Right lobe of liver (tissue), 6 donors: ENCODE results near the gene ATF4. TPM values are rescaled to one million over a fixed set of nuclear protein-coding genes. Genes with fewer than 3 reads are reported as not detected.

Source experiments
- ATAC-seq, 4 donors: fragments of 200-7000 bp; cut with Tn5 transposase; one replicate each; pipeline ENCODE4 v1.9.1; 2020; ENCODE audit warnings: mild to moderate bottlenecking in 4 of 4, moderate library complexity in 4 of 4
- DNase-seq, 3 donors: peaks; one replicate each; pipeline ENCODE4 v3.0.0-alpha.2; 2020
- H3K27ac ChIP-seq, 3 donors: fragments of 200-600 bp; one replicate each; pipeline ENCODE4 v1.8.0; 2022
- H3K27me3 ChIP-seq, 2 donors: fragments of 200-600 bp; one replicate each; pipeline ENCODE4 v1.8.0; 2022
- H3K36me3 ChIP-seq, 4 donors: fragments of 200-600 bp; sonication (generic) in 1 of 4; one replicate each; pipeline versions ENCODE4 v1.5.1 to v1.8.0; 2017 to 2022; ENCODE audit warnings: control low read depth in 1 of 4
- H3K4me1 ChIP-seq, 4 donors: fragments of 200-600 bp; sonication (generic) in 1 of 4; one replicate each; pipeline versions ENCODE4 v1.5.1 to v1.8.0; 2017 to 2022; ENCODE audit warnings: control low read depth in 1 of 4
- H3K4me3 ChIP-seq, 3 donors: fragments of 200-600 bp; one replicate each; pipeline ENCODE4 v1.8.0; 2022
- H3K9me3 ChIP-seq, 4 donors: fragments of 200-600 bp; sonication (generic) in 1 of 4; one replicate each; pipeline versions ENCODE4 v1.5.1 to v1.8.0; 2017 to 2022; ENCODE audit warnings: control low read depth in 1 of 4
- POLR2A ChIP-seq: fragments of 450-650 bp; IDR thresholded peaks from one replicate; pipeline ENCODE4 v1.6.1; 2017; ENCODE audit warnings: antibody characterized with exemption, mild to moderate bottlenecking
- WGBS: methylation state at CpG from one replicate; pipeline ENCODE4 v1.1.6; 2018; ENCODE audit warnings: low coverage, low lambda C conversion rate; ENCODE audit not compliant: insufficient coverage; ENCODE audit errors: missing lambda C conversion rate; 5-methylcytosine and 5-hydroxymethylcytosine counted together
- intact Hi-C, 2 donors: fragments of 100-400 bp; cut with DNase I; formaldehyde crosslinking; loops; one replicate each; pipeline versions ENCODE4 v1.11.2 to v1.14.1; 2022
- total RNA-seq, 6 experiments: library from RNA; depleted of rRNA in 2 of 6; stranded (reverse); fragments of >200 nt in 2 of 6; fragmentation: NEBNext Ultra II Directional in 3 of 6; extraction: Animal tissue kit (Norgen Biotek cat#: 25700) in 3 of 6; gene quantifications; one replicate each; pipeline versions ENCODE4 v1.1.0 to v1.2.4, GENCODE V29; 2016 to 2023
- TF ChIP-seq, protein P1 (sequence below), 4 donors: fragments of 200-600 bp in 3 of 4; fragments of 450-650 bp in 1 of 4; IDR thresholded peaks; one replicate each; pipeline versions ENCODE4 v1.5.1 to v1.8.0; 2016 to 2022; ENCODE audit warnings: antibody characterized with exemption in 4 of 4, mild to moderate bottlenecking in 2 of 4
- donor health status: DM: no; HTN: yes; CAD: no.
- donor health status: DM: no; HTN: no; CAD: no.
- donor health status: DM: no; HTN: no; CAD: no.
- donor health status: DM: no; HTN: yes; CAD: no.
- donor health status: DM: no; HTN: yes; CAD: no.

ATF4 gene
- total RNA-seq, 6 experiments from 2014 or later: 114 to 187 (median 157) TPM

DNA sequence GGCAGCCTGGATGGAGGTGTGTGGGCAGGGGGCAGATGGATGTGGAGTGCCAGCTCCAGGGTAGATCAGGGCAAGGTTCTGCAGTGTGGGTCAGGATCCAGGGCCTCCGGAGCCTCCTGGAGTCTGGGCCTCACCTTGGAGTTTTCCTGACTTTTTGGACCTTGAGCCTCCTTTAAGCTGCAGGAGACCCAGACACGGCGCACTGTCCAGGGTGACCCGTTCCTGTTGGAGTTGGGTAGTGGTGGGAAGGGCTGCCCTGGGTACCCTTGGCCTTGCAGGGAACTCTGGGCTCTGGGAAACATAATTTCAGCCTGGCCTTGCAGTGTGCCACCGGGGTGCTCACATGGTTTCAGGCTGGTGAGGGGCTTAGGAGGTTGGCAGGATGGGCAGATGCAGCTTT, 46.5 kb upstream of the ATF4 start:
- no peaks in the 10 kb centered on the region for H3K36me3 ChIP-seq
- H3K4me3 ChIP-seq: no peak overlapping the region
- H3K4me1 ChIP-seq: peaks cover 0 to 11% (median 0%) of the 10 kb centered on the region in 4 donors
- DNase-seq: no peak
- WGBS: no CpG with 5 or more reads among the region's 5 CpGs
- intact Hi-C loops: no loop called here
- H3K27me3 ChIP-seq: no peaks in the 10 kb centered on the region
- TF ChIP-seq POLR2A: no peak
- TF ChIP-seq, protein P1, sequence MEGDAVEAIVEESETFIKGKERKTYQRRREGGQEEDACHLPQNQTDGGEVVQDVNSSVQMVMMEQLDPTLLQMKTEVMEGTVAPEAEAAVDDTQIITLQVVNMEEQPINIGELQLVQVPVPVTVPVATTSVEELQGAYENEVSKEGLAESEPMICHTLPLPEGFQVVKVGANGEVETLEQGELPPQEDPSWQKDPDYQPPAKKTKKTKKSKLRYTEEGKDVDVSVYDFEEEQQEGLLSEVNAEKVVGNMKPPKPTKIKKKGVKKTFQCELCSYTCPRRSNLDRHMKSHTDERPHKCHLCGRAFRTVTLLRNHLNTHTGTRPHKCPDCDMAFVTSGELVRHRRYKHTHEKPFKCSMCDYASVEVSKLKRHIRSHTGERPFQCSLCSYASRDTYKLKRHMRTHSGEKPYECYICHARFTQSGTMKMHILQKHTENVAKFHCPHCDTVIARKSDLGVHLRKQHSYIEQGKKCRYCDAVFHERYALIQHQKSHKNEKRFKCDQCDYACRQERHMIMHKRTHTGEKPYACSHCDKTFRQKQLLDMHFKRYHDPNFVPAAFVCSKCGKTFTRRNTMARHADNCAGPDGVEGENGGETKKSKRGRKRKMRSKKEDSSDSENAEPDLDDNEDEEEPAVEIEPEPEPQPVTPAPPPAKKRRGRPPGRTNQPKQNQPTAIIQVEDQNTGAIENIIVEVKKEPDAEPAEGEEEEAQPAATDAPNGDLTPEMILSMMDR (IDR thresholded peaks at IDR 0.05): no peak
- no peaks in the 10 kb centered on the region for H3K9me3 ChIP-seq
- no peak for ATAC-seq
- H3K27ac ChIP-seq: no peak overlapping the region

- no peaks in the 10 kb centered on the region for H3K36me3 ChIP-seq
- no peak overlapping the region for H3K27ac ChIP-seq
- ATAC-seq: no peak
- no peaks in the 10 kb centered on the region for H3K9me3 ChIP-seq
- intact Hi-C loops: no loop called here
- no peak for DNase-seq
- H3K27me3 ChIP-seq: no peaks in the 10 kb centered on the region
- no peak overlapping the region for H3K4me3 ChIP-seq
- TF ChIP-seq POLR2A: no peak
- TF ChIP-seq, protein P1 (IDR thresholded peaks at IDR 0.05): no peak
- WGBS: 33% methylated on average over 1 of the region's 11 CpGs
- peaks cover 0 to 11% (median 0%) of the 10 kb centered on the region in 4 donors for H3K4me1 ChIP-seq
Measured at GRCh38 chr22:39474351-39475111, 45.8 kb upstream of the ATF4 start.

DNA sequence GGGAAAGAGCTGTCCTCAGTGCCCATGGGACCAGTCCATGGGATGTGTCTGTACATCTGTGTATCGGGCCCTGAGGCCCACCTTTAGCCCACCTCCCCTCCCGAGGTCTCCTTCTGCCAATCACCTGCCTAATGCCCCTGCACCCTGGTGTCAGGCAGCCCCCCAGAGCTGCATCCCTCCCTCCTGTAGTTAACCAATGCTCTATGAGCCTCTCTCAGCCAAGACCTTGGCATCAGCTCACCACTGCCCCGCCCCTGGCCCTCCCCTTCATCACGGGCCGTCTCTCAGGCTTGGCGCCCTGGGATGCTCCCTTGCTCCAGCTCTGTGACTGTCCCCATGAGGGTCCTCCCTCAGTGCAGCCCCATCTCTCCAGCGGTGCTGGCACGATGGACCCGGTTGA, 45.0 kb upstream of the ATF4 start:
- TF ChIP-seq, protein P1 (IDR thresholded peaks at IDR 0.05): no peak
- no peak for TF ChIP-seq POLR2A
- intact Hi-C loops: no loop called here
- DNase-seq: no peak
- no peaks in the 10 kb centered on the region for H3K36me3 ChIP-seq
- peaks cover 0 to 11% (median 0%) of the 10 kb centered on the region in 4 donors for H3K4me1 ChIP-seq
- 82% methylated on average over 7 of the region's 9 CpGs for WGBS
- H3K27me3 ChIP-seq: no peaks in the 10 kb centered on the region
- no peaks in the 10 kb centered on the region for H3K9me3 ChIP-seq
- no peak overlapping the region for H3K4me3 ChIP-seq
- H3K27ac ChIP-seq: no peak overlapping the region
- ATAC-seq: no peak

- WGBS: 50% methylated on average over 1 of the region's 3 CpGs
- TF ChIP-seq POLR2A: no peak
- TF ChIP-seq, protein P1 (IDR thresholded peaks at IDR 0.05): no peak
- ATAC-seq (no peak), DNase-seq (no peak)
- peaks cover 0 to 11% (median 0%) of the 10 kb centered on the region in 4 donors for H3K4me1 ChIP-seq
- no peak overlapping the region for H3K4me3 ChIP-seq
- intact Hi-C loops: no loop called here
- no peak overlapping the region for H3K27ac ChIP-seq
- H3K36me3 ChIP-seq: no peaks in the 10 kb centered on the region
- no peaks in the 10 kb centered on the region for H3K27me3 ChIP-seq
- no peaks in the 10 kb centered on the region for H3K9me3 ChIP-seq
Measured at GRCh38 chr22:39475902-39476301, 44.5 kb upstream of the ATF4 start.
